AG09319 (cell line): Measurements from ENCODE around the gene MED15.

Experiments used
- DNase-seq: peaks from one replicate; pipeline ENCODE4 v3.0.0-alpha.2; 2010; ENCODE audit warnings: low read depth; ENCODE audit errors: extremely low read depth
- CTCF ChIP-seq: IDR thresholded peaks from 2 replicates; pipeline ENCODE4 v1.5.1; 2011; ENCODE audit warnings: low read depth, mild to moderate bottlenecking, inconsistent platforms, low read length, moderate library complexity

The MED15 gene

DNA sequence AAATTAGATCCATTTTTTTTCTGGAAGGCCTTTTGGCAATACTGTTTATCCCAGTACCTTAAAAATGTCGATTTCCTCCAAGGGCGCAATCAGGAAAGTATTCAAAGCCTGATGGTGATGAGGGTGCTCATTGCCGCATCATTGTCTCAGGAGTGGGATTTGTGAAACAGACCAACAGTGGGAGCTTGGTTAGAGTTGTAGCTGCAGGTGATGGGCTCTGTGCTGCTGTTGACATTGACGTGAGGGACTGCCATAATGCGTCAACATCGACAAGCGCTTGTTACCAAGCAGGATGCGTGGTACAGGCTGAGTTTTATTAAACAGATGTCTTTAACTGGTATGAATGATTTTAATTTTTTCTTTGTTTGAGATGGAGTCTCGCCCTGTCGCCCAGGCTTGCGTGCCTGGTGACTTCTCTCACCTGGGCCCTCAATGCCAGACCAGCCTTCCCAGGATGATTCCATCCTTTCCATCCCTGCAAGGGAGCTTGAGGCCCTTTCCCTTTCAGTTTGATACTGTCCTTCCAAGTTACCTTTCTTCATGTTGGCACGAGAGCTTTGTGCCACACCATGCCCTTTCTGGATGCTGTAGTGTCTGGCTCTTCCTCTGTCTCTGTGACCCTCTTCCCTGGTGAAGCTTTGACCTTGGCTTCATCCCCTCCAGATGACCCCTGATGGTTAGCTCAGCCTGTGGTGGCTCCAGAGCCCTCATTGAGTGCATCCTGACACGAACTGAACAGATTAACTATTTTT lies 10.6 kb downstream of the MED15 start:
- TF ChIP-seq CTCF = no peak
- DNase-seq = no peak

DNA sequence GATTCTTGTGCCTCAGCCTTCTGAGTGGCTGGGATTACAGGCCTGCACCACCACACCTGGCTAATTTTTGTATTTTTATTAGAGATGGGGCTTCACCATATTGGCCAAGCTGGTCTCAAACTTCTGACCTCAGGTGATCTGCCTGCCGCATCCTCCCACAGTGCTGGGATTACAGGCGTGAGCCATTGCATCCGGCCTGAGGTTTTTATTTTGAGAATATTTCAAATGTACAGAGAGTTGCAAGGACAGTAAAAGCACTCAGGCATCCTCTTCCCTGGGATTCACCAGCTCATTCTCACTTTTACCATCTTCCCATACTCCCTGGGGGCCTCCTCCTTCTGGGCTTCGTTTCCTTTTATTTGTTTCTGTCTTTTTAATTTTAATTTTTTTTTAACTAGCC lies 12.1 kb downstream of the MED15 start:
- no peak for TF ChIP-seq CTCF
- DNase-seq = no peak

DNA sequence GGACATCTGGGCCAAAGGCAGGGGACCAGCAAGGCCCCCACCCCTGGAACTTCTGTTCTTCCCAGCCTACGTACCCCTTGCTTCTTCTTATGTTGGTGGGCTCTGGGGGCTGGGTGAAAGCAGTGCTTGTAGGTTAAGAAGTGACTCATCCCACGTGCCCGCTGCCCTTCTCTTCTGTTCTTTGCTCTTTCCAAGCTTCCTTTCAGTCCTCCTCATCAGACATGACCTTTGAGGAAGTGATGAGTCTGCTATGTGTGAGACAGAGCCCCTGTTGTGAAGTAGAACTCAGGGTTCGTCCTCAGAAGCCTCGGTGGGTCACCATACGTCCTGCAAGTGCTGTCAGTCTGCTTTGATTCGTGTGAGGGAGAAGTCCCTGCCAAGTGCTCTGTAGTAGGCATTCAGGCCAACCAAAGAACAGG lies 12.7 kb downstream of the MED15 start:
- no peak for DNase-seq
- no peak for TF ChIP-seq CTCF

DNA sequence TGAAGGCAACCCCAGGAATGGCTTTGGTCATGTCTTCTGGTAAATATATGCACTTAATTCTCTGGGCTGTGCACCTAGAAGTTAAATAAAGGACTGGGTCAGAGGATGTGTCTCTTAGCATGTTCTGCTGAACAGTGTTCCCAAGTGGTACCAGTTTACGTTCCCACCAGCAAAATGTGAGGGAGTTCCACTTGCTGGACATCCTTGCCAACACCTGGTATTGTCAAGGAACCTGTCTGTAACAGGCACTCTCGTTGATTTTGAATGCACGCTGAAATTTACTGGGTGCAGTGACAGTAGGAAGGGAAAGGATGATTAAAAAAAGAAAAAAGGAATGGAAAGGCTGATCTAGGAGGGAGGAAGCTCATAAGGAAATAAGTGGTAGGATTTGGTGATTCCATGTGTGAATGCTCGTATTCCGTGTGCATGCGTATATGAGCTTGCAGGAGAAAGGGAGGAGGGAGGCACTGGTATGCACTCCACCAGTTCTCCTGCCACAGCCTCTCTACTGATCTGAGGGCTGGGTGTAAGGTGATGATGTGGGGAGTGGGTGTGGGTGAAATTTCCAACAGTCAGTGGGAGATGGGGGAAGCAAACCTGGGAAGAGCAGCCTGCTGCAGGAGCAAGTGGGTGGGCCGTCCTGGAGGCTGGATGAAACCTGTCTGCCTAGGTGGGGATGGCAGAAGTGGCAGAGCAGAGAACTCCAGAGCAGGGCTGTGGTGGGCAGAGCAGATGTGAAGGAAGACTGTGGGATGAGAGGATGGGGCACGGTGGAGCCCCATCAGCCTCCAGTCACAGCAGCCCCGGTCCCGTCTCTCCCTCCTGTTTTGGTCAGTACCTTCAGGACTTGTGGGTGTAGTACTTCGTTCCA lies 15.0 kb downstream of the MED15 start:
- DNase-seq = no peak
- no peak for TF ChIP-seq CTCF

- no peak for TF ChIP-seq CTCF
- no peak for DNase-seq
These were observed 15.9 kb downstream of the MED15 start for GRCh38 chr22:20523086-20523983.

DNA sequence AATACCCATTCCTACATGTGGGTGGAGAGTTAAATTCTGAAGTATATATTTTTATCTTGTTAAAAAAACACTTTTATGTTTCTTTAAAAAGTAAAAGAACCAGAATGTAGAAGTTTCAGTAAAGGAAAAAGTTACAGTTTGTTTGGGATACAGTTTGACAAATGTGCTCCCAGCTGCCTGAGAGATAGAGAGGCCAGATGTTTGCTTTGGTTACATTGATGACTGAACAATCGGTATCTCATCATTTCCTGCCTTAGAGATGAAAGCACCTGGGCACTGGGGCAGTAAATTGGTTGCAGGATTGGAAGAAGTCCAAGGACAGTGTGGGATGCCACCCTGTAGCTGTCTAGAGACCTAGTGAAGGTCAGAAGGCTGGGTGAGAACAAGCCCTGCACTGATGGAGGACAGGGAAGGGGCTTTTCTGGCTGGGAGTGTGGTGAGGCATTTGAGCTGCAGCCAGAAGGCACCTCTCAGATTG lies 16.6 kb downstream of the MED15 start:
- no peak for DNase-seq
- TF ChIP-seq CTCF = no peak
